ENCODE data around the gene LINGO3. TPM values are rescaled to one million over a fixed set of nuclear protein-coding genes. Genes with fewer than 3 reads are reported as not detected.

The LINGO3 gene
- total RNA-seq, 1 donor from 2014 or later, result 0.23 TPM

- intact Hi-C loops (cut with micrococcal nuclease), result loop anchor here (1.0 to 5.0 kb wide), 3 partner anchors 64 to 177 kb away; partner anchors contain the start of genes AP3D1, PLEKHJ1 and SF3A2
These were observed 20.6 kb upstream of the LINGO3 start, which contains the start of the genes LSM7 and SPPL2B for GRCh38 chr19:2328401-2329148. Gene LSM7, minus strand, starts transcription at chr19:2328586. Its CDS starts 20 bp downstream, at chr19:2328566. Gene SPPL2B, plus strand, starts transcription at chr19:2328684. Its CDS starts 26 bp downstream, at chr19:2328710.

GRCh38 chr19:2327773-2328400 is 19.9 kb upstream of the LINGO3 start:
- intact Hi-C loops (cut with micrococcal nuclease), result loop anchor here (1.0 to 5.0 kb wide), 3 partner anchors 64 to 177 kb away; partner anchors contain the start of genes AP3D1, PLEKHJ1 and SF3A2

GRCh38 chr19:2326699-2327360 is 18.9 kb upstream of the LINGO3 start:
- intact Hi-C loops (cut with micrococcal nuclease), result loop anchor here (5.0 kb wide), 1 partner anchor 65 kb away; no protein-coding TSS in a partner anchor

GRCh38 chr19:2325281-2326046 is 17.5 kb upstream of the LINGO3 start:
- intact Hi-C loops (cut with micrococcal nuclease), result loop anchor here (5.0 kb wide), 1 partner anchor 67 kb away; no protein-coding TSS in a partner anchor

- intact Hi-C loops (cut with micrococcal nuclease), result no loop called here
These were observed 16.4 kb upstream of the LINGO3 start for GRCh38 chr19:2324220-2324948.

- intact Hi-C loops (cut with micrococcal nuclease), result no loop called here
These were observed 15.8 kb upstream of the LINGO3 start for GRCh38 chr19:2323707-2324106.

GRCh38 chr19:2321565-2322283 is 13.8 kb upstream of the LINGO3 start:
- intact Hi-C loops (cut with micrococcal nuclease), result no loop called here

GRCh38 chr19:2320939-2321338 is 13.0 kb upstream of the LINGO3 start:
- intact Hi-C loops (cut with micrococcal nuclease), result no loop called here

GRCh38 chr19:2320049-2320448 is 12.1 kb upstream of the LINGO3 start:
- intact Hi-C loops (cut with micrococcal nuclease), result no loop called here

GRCh38 chr19:2319551-2319950 is 11.6 kb upstream of the LINGO3 start:
- intact Hi-C loops (cut with micrococcal nuclease), result no loop called here

- intact Hi-C loops (cut with micrococcal nuclease), result no loop called here
These were observed 11.0 kb upstream of the LINGO3 start for GRCh38 chr19:2318923-2319322.

GRCh38 chr19:2317756-2318155 is 9.8 kb upstream of the LINGO3 start:
- intact Hi-C loops (cut with micrococcal nuclease), result no loop called here

- intact Hi-C loops (cut with micrococcal nuclease), result no loop called here
These were observed 9.3 kb upstream of the LINGO3 start for GRCh38 chr19:2317300-2317699.

- intact Hi-C loops (cut with micrococcal nuclease), result no loop called here
These were observed 7.9 kb upstream of the LINGO3 start for GRCh38 chr19:2315818-2316353.

GRCh38 chr19:2315121-2315817 is 7.3 kb upstream of the LINGO3 start:
- intact Hi-C loops (cut with micrococcal nuclease), result no loop called here

- intact Hi-C loops (cut with micrococcal nuclease), result no loop called here
These were observed 5.0 kb upstream of the LINGO3 start for GRCh38 chr19:2312820-2313501.

GRCh38 chr19:2311093-2311492 is 3.1 kb upstream of the LINGO3 start:
- intact Hi-C loops (cut with micrococcal nuclease), result no loop called here

GRCh38 chr19:2309734-2310362 is 1.9 kb upstream of the LINGO3 start:
- intact Hi-C loops (cut with micrococcal nuclease), result no loop called here

Data from T-helper 2 cell treated with Interferon-gamma antibody and Interleukin-4, amounts not matched to agents 100 ng/mL and 5 ng/mL, for 36 hours (primary cell).